SK-N-MC (cell line): ENCODE data around the gene RTL9.

Experiments
- EZH2 ChIP-seq: fragments of 200-600 bp; sonication (generic); IDR thresholded peaks from one replicate; pipeline ENCODE4 v1.6.1; 2017; ENCODE audit warnings: antibody characterized with exemption
- POLR2AphosphoS5 ChIP-seq: IDR thresholded peaks from 2 replicates; pipeline ENCODE4 v1.6.1; 2012; ENCODE audit warnings: mild to moderate bottlenecking, low read depth, low read length, borderline replicate concordance

- no peak for TF ChIP-seq EZH2
- TF ChIP-seq POLR2AphosphoS5, result no peak
Observed at GRCh38 chrX:110363244-110363643, 4.6 kb downstream of the RTL9 start.
